Measurements from ENCODE around the gene IRF1.

- TF ChIP-seq CTCF (IDR thresholded peaks at IDR 0.05) (no peak), POLR2A (IDR thresholded peaks at IDR 0.05) (no peak)
Measured at GRCh38 chr5:132483661-132484390, 6.7 kb downstream of the IRF1 start.
